Measurements from ENCODE around the gene NF1. TPM values are rescaled to one million over a fixed set of nuclear protein-coding genes. Genes with fewer than 3 reads are reported as not detected.
A peak's percentile ranks its signal among the peaks of the same experiment; 100 is the strongest.

NF1 gene
- polyA plus RNA-seq, 2 of the 4 experiments (the other 2 are of a cell fraction) = 15.9 to 73.2 TPM

DNA sequence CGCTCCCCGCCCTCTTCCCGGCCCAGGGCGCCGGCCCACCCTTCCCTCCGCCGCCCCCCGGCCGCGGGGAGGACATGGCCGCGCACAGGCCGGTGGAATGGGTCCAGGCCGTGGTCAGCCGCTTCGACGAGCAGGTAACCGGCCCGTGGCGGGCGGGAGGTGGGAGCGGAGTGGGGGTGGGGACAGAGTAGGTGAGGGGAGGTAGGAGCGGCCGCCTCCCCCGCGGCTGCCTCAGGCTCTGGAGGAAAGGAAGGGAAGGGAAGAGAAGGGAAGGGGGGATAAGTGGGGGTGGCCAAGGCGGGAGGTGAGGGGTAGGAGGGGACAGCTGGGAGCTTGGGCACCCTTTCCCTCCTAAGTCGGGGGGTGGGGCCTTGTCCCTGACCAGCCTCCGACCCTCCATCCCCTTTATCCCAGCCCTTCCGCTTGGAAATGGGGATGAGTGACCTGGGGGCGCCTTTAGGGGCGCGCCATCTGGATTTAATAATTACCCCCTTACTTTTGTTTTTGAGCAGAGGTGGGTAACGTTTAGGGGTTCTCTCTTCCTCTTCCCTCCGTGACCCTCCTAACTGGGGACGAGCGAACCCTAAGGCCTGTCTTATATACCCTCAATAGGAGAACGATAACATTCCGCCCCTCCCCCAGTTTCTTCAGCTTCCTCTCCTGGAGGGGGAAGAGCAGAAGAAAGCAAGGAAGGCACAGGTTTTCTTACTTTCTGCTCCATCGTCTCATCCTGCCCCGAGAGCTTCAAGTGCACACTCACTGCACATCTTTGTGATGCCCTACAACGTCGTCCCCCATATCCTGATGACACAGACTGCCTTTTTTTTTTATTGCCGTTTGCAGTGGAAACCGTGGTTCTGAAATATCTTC lies 694 bp downstream of the NF1 start:
- POLR2A ChIA-PET = interaction anchor here (0.7 to 2.8 kb wide), 3 partner anchors 22 to 174 kb away, joined by 3 to 15 read pairs (median 9); partner anchors contain the start of gene RNF135
- CTCF ChIA-PET = interaction anchor here (0.6 to 2.2 kb wide), 11 partner anchors 8 to 166 kb away, joined by 3 to 8 read pairs (median 4); no protein-coding TSS in a partner anchor
- no peaks in the 10 kb centered on the region for H3K9me3 ChIP-seq
- H3K4me3 ChIP-seq = peak overlapping the region; percentile 85
- 2% methylated on average over 18 of the region's 45 CpGs for WGBS (ENCODE audit: missing lambda C conversion rate)
- peak overlapping the region; percentile 79 for H3K4me2 ChIP-seq
- H3K4me1 ChIP-seq = peaks cover 22% of the 10 kb centered on the region; the same call in 2 of the 3 replicates
- FAIRE-seq (no peak), DNase-seq (ENCODE audit: low read depth in 1 of 2, low spot score in 1 of 2) (peak; percentile 60 to 77), ATAC-seq (peak; percentile 60 to 80)
- TF ChIP-seq POLR2A (IDR thresholded peaks at IDR 0.05; ENCODE audit: low read length) (peak; percentile 32; the same call in 1 of the 2 replicates), HDAC2 (IDR thresholded peaks at IDR 0.05) (no peak), KDM5A (IDR thresholded peaks at IDR 0.05) (peak; percentile 47; the same call in 1 of the 2 replicates), PHF8 (IDR thresholded peaks at IDR 0.05; ENCODE audit: borderline replicate concordance, low read depth) (peak; percentile 72)
- peak overlapping the region; percentile 96 to 97 for H3K27ac ChIP-seq

GRCh38 chr17:31096106-31096436 lies 1.3 kb downstream of the NF1 start:
- 23% methylated on average over 5 of the region's 5 CpGs for WGBS (ENCODE audit: missing lambda C conversion rate)
- FAIRE-seq (no peak), ATAC-seq (no peak), DNase-seq (ENCODE audit: low read depth in 1 of 2, low spot score in 1 of 2) (no peak)
- H3K4me2 ChIP-seq = peak overlapping the region; percentile 79
- H3K9me3 ChIP-seq = no peaks in the 10 kb centered on the region
- TF ChIP-seq RNF2 (IDR thresholded peaks at IDR 0.05; ENCODE audit: borderline replicate concordance, low read depth) (no peak), EHF (CRISPR knock-in tag; IDR thresholded peaks at IDR 0.05) (no peak), SREBF2 (IDR thresholded peaks at IDR 0.05) (no peak), HOXB5 (CRISPR knock-in tag; IDR thresholded peaks at IDR 0.05) (no peak), CHD2 (IDR thresholded peaks at IDR 0.05; ENCODE audit: low read length, partially characterized antibody) (no peak), HOXB13 (CRISPR knock-in tag; IDR thresholded peaks at IDR 0.05; ENCODE audit: low read depth) (no peak)
- H3K27ac ChIP-seq = peak overlapping the region; percentile 96 to 97
- ChIA-PET CTCF (interaction anchor here (0.9 to 2.2 kb wide), 6 partner anchors 9 to 120 kb away, joined by 3 to 8 read pairs (median 5); no protein-coding TSS in a partner anchor), POLR2A (interaction anchor here (0.7 to 2.8 kb wide), 2 partner anchors 22 to 125 kb away, joined by 9 to 15 read pairs; partner anchors contain the start of gene RNF135)
- peaks cover 22% of the 10 kb centered on the region; the same call in 2 of the 3 replicates for H3K4me1 ChIP-seq
- peak overlapping the region; percentile 85 for H3K4me3 ChIP-seq

DNA sequence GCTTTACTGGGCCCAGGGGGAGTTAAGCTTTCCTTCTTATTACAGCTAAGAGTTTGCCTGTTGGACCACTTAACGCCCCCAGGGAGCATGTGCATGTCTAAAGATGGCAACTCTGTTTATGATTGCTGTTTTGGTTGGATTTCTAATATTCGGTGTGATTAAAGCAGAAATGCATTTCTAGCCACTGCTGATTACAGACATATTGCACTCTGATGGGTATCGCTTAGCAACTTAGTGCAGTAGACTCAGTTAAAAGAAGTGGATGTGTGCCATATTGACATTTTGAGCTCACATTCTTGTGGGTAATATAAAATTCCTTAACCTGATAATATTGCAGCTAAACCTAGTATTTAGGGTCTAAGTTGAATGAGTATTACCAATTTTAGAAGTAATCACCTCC lies 4.2 kb downstream of the NF1 start:
- CTCF ChIA-PET = interaction anchor here (0.6 to 1.4 kb wide), 4 partner anchors 8 to 29 kb away, joined by 3 to 4 read pairs (median 3); no protein-coding TSS in a partner anchor
- no peak for FAIRE-seq
- Histone ChIP-seq H3K9me3 (no peaks in the 10 kb centered on the region), H3K4me2 (no peak overlapping the region), H3K27ac (no peak overlapping the region), H3K4me3 (no peak overlapping the region), H3K4me1 (peaks cover 15% of the 10 kb centered on the region; the same call in 2 of the 3 replicates)
- no peak for ATAC-seq
- no peak for DNase-seq (ENCODE audit: low read depth in 1 of 2, low spot score in 1 of 2)
- WGBS (ENCODE audit: missing lambda C conversion rate) = 92% methylated on average over 3 of the region's 3 CpGs
- POLR2A ChIA-PET = interaction anchor here (0.6 kb wide), 1 partner anchor 195 kb away, joined by 3 read pairs; no protein-coding TSS in a partner anchor
- TF ChIP-seq EHMT2 (IDR thresholded peaks at IDR 0.05; ENCODE audit: low read depth) (no peak), PHF8 (IDR thresholded peaks at IDR 0.05; ENCODE audit: borderline replicate concordance, low read depth) (no peak), HOXB13 (CRISPR knock-in tag; IDR thresholded peaks at IDR 0.05; ENCODE audit: low read depth) (no peak), REST (IDR thresholded peaks at IDR 0.05) (no peak), CBX2 (IDR thresholded peaks at IDR 0.05; ENCODE audit: borderline replicate concordance, low read depth) (no peak), JUN (IDR thresholded peaks at IDR 0.05) (no peak), POLR2A (IDR thresholded peaks at IDR 0.05; ENCODE audit: low read length) (no peak), HOXA7 (CRISPR knock-in tag; IDR thresholded peaks at IDR 0.05) (no peak), NR3C1 (IDR thresholded peaks at IDR 0.05) (no peak), JUNB (IDR thresholded peaks at IDR 0.05) (no peak), HEYL (CRISPR knock-in tag; IDR thresholded peaks at IDR 0.05) (no peak), NFE2L2 (conservative IDR thresholded peaks at IDR 0.05; ENCODE audit: low read length) (no peak), ATOH8 (CRISPR knock-in tag; IDR thresholded peaks at IDR 0.05; ENCODE audit: low read depth) (no peak), RFX5 (IDR thresholded peaks at IDR 0.05) (no peak), HOXB5 (CRISPR knock-in tag; IDR thresholded peaks at IDR 0.05) (no peak)
- TF ChIP-seq, protein P1, sequence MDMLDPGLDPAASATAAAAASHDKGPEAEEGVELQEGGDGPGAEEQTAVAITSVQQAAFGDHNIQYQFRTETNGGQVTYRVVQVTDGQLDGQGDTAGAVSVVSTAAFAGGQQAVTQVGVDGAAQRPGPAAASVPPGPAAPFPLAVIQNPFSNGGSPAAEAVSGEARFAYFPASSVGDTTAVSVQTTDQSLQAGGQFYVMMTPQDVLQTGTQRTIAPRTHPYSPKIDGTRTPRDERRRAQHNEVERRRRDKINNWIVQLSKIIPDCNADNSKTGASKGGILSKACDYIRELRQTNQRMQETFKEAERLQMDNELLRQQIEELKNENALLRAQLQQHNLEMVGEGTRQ (IDR thresholded peaks at IDR 0.05) = no peak
- TF ChIP-seq, protein P2, sequence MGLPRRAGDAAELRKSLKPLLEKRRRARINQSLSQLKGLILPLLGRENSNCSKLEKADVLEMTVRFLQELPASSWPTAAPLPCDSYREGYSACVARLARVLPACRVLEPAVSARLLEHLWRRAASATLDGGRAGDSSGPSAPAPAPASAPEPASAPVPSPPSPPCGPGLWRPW (IDR thresholded peaks at IDR 0.05) = no peak
